Ishikawa (cell line): ENCODE results near the gene RBSN.

Source experiments
- CEBPB ChIP-seq: IDR thresholded peaks from 2 replicates; pipeline ENCODE4 v1.6.1; 2012
- CREB1 ChIP-seq: IDR thresholded peaks from 2 replicates; pipeline ENCODE4 v1.6.1; 2012; ENCODE audit warnings: low read depth
- EGR1 ChIP-seq: IDR thresholded peaks from 2 replicates; pipeline ENCODE4 v1.6.1; 2012
- EP300 ChIP-seq: IDR thresholded peaks from 2 replicates; pipeline ENCODE4 v1.6.1; 2012; ENCODE audit warnings: borderline replicate concordance
- FOXM1 ChIP-seq: IDR thresholded peaks from 2 replicates; pipeline ENCODE4 v1.6.1; 2012; ENCODE audit warnings: low read depth, borderline replicate concordance
- MAX ChIP-seq: IDR thresholded peaks from 2 replicates; pipeline ENCODE4 v1.6.1; 2012
- NFIC ChIP-seq: IDR thresholded peaks from 2 replicates; pipeline ENCODE4 v1.6.1; 2012
- RAD21 ChIP-seq: IDR thresholded peaks from 2 replicates; pipeline ENCODE4 v1.6.1; 2012; ENCODE audit warnings: low read depth
- TAF1 ChIP-seq: IDR thresholded peaks from 2 replicates; pipeline ENCODE4 v1.6.1; 2012; ENCODE audit warnings: low read depth, mild to moderate bottlenecking
- TEAD4 ChIP-seq: IDR thresholded peaks from 2 replicates; pipeline ENCODE4 v1.6.1; 2012
- USF1 ChIP-seq: IDR thresholded peaks from 2 replicates; pipeline ENCODE4 v1.6.1; 2012
- YY1 ChIP-seq: IDR thresholded peaks from 2 replicates; pipeline ENCODE4 v1.6.1; 2012; ENCODE audit warnings: low read depth
- ZBTB7A ChIP-seq: IDR thresholded peaks from 2 replicates; pipeline ENCODE4 v1.6.1; 2012; ENCODE audit warnings: low read depth
- TF ChIP-seq, protein P1 (sequence below): IDR thresholded peaks from 2 replicates; pipeline ENCODE4 v1.6.1; 2012; ENCODE audit warnings: low read depth, mild to moderate bottlenecking

DNA sequence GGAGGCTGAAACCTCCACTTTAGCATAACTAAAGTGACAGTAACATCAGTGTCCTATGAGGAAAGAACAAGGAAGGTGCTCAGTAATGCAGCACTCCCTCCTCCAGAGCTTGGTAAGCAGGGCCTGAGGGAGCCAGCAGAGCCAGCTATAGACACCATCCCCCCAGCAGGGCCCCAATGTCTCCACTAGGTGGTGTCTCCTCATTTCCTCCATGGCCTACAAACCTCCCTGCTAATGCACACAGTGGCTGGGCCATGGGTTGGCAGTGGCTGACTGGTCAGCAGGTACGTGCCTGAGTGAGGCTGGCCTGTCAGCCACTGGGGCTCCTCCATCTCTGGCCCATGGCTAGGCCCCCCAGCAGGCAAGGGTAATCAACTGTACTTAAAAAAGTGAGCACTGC is 47.4 kb downstream of the RBSN start:
- TF ChIP-seq NFIC (no peak), MAX (no peak), TAF1 (no peak), USF1 (no peak), CREB1 (no peak), YY1 (no peak), EGR1 (no peak), EP300 (no peak), RAD21 (0 out of 2 replicates have a peak, but pooled peaks have one; percentile 22), ZBTB7A (no peak), CEBPB (no peak), FOXM1 (no peak), TEAD4 (no peak)
- TF ChIP-seq, protein P1, sequence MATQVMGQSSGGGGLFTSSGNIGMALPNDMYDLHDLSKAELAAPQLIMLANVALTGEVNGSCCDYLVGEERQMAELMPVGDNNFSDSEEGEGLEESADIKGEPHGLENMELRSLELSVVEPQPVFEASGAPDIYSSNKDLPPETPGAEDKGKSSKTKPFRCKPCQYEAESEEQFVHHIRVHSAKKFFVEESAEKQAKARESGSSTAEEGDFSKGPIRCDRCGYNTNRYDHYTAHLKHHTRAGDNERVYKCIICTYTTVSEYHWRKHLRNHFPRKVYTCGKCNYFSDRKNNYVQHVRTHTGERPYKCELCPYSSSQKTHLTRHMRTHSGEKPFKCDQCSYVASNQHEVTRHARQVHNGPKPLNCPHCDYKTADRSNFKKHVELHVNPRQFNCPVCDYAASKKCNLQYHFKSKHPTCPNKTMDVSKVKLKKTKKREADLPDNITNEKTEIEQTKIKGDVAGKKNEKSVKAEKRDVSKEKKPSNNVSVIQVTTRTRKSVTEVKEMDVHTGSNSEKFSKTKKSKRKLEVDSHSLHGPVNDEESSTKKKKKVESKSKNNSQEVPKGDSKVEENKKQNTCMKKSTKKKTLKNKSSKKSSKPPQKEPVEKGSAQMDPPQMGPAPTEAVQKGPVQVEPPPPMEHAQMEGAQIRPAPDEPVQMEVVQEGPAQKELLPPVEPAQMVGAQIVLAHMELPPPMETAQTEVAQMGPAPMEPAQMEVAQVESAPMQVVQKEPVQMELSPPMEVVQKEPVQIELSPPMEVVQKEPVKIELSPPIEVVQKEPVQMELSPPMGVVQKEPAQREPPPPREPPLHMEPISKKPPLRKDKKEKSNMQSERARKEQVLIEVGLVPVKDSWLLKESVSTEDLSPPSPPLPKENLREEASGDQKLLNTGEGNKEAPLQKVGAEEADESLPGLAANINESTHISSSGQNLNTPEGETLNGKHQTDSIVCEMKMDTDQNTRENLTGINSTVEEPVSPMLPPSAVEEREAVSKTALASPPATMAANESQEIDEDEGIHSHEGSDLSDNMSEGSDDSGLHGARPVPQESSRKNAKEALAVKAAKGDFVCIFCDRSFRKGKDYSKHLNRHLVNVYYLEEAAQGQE: no peak
